Heart left ventricle (tissue), 13 donors: Measurements from ENCODE around the gene STX8.
"Not testable (repeated sequence)": the region's sequence is repeated elsewhere in the genome, so short reads cannot be mapped to it uniquely, and the experiment has no call there.

Experiments
- POLR2A ChIP-seq, 2 donors: fragments of 450-650 bp; IDR thresholded peaks; one replicate each; pipeline ENCODE4 v1.6.1; 2017; ENCODE audit warnings: antibody characterized with exemption in 2 of 2, mild to moderate bottlenecking in 2 of 2, moderate library complexity in 2 of 2
- TF ChIP-seq, protein P1 (sequence below), 12 donors: fragments of 200-600 bp; sonication (generic) in 4 of 12; IDR thresholded peaks; one replicate each; pipeline versions ENCODE4 v1.5.0 to v1.8.0; 2018 to 2022; ENCODE audit warnings: antibody characterized with exemption in 12 of 12, mild to moderate bottlenecking in 5 of 12
- donor health status: ischemic (EF 13 %, LVEDD 7.1; RV severe dilation, severe dysfunction).
- donor health status: DM: no; HTN: yes; CAD: no.
- donor health status: DM: no; HTN: no; CAD: no.
- donor health status: ischemic (EF 25% LVEDD 6.9; RV normal size, moderate dysfunction).
- donor health status: ischemic (EF 25% LVEDD 5.7; RV mildly dilated, moderate dysfunction).
- donor health status: ischemic (EF 35%, LVEDD 5.7; RV mildly dilated, moderate dysfunction).
- donor health status: nonischemic (EF 11% LVEDD 7.7; RV severe dilation, severe dysfunction).
- donor health status: DM: yes; HTN: yes; CAD: no.
- donor health status: PGD.
- donor health status: ischemic (EF 29% LVEDD 5.4; RV normal size, mild dysfunction).
- donor health status: nonischemic (EF 23%, LVEDD 6.1; RV moderate dilation, normal function).

DNA sequence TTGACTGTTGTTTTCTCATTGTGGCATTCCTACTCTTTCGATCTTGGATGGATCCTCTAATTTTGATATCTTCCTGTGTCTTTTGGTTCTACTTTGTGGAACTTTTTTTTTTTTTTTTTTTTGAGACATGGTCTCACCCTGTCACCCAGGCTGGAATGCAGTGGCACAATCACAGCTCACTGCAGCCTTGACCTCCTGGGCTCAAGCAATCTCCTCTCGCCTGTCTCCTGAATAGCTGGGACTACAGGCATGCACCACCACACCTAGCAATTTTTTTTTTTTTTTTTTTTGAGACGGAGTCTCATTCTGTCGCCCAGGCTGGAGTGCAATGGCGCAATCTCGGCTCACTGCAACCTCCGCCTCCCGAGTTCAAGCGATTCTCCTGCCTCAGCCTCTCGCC, 220.4 kb downstream of the STX8 start:
- TF ChIP-seq, protein P1, sequence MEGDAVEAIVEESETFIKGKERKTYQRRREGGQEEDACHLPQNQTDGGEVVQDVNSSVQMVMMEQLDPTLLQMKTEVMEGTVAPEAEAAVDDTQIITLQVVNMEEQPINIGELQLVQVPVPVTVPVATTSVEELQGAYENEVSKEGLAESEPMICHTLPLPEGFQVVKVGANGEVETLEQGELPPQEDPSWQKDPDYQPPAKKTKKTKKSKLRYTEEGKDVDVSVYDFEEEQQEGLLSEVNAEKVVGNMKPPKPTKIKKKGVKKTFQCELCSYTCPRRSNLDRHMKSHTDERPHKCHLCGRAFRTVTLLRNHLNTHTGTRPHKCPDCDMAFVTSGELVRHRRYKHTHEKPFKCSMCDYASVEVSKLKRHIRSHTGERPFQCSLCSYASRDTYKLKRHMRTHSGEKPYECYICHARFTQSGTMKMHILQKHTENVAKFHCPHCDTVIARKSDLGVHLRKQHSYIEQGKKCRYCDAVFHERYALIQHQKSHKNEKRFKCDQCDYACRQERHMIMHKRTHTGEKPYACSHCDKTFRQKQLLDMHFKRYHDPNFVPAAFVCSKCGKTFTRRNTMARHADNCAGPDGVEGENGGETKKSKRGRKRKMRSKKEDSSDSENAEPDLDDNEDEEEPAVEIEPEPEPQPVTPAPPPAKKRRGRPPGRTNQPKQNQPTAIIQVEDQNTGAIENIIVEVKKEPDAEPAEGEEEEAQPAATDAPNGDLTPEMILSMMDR (IDR thresholded peaks at IDR 0.05) = not testable (repeated sequence)
- TF ChIP-seq POLR2A (IDR thresholded peaks at IDR 0.05) = not testable (repeated sequence)
